HG02840 (cell line): Measurements from ENCODE around the gene RHBDL3.

Experiments used
- ATAC-seq: cut with Tn5 transposase; IDR thresholded peaks from one replicate; pipeline ENCODE4 v1.9.1; 2021; ENCODE audit warnings: mild to moderate bottlenecking, moderate library complexity, moderate number of reproducible peaks; ENCODE audit not compliant: unreplicated experiment, low FRiP score

RHBDL3 gene

DNA sequence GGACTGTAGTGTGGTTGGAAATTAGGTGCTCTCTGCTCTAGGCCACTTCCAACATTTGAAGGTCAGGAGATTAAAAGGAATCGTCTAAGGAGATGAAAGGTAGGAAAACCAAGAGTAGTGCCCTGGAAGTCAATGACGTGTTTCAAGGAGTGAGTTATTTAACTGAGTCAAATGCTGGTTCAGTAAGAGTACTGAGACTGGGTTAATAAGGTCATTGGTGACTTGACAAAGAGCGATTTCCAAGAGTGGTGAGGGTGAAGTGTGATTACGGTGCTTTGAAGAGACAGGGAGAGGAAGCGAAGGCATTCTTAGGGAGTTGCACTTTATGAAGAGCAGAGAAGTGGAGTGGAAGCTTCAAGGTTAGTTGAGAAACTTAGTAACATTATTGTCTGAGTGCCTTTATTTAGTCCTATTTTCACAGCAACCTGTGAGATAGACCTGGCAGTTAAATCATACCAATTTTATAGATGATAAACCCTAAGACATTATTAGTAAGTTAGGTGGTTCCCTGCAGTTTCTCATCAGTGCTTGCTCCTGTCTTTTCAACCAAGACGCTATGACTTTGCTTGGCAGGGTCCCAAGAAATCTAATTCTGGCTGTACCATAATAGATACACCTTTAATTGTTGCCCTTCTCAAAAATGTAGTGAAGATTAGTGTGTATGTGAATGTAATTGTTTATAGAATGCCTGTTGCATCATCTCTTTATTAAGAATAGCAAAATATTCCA is 90.2 kb downstream of the RHBDL3 start:
- ATAC-seq, result no peak

DNA sequence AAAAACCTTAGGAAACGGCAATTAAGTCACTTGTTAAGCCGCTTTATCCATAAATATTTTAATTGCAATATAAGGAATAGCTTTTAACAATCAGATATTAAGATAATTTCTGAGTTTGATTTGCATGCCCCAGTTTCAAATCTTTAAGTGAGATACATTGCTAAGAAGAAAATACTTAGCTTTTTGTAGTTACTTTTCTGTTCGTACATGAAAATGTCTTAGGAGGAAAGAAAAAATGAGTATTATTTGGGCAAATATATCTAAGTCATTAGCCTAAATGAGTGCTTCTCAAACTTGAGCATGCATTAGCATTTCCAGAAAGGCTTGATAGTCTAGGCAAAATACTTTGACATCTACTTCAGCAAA is 90.7 kb downstream of the RHBDL3 start:
- no peak for ATAC-seq

DNA sequence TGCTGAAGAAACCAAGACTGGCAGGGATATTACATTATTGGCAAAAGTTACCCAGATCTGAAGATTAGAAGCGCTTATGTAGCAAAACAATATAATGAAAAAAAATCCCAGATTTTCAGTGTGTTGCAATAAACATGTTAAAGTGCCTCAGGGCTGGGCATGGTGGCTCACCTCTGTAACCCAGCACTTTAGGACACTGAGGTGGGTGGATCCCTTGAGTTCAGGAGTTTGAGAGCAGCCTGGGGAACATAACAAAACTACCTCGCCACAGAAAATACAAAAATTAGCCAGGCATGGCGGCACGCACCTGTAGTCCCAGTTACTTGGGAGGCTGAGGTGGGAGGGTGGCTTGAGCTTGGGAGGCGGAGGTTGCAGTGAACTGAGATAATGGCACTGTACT is 91.1 kb downstream of the RHBDL3 start:
- no peak for ATAC-seq

DNA sequence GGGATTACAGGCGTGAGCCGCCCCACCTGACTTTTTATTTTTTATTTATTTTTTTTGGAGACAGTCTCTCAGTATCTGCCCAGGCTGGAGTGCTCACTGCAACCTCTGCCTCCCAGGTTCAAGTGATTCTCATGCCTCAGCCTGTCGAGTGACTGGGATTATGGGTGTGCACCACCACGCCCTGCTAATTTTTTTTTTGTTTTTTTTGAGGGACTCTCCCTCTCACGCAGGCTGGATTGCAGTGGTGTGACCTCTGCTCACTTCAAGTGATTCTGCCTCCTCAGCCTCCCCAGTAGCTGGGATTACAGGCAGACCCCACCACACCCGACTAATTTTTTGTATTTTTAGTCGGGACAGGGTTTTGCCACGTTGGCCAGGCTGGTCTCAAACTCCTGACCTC is 92.0 kb downstream of the RHBDL3 start:
- no peak for ATAC-seq

DNA sequence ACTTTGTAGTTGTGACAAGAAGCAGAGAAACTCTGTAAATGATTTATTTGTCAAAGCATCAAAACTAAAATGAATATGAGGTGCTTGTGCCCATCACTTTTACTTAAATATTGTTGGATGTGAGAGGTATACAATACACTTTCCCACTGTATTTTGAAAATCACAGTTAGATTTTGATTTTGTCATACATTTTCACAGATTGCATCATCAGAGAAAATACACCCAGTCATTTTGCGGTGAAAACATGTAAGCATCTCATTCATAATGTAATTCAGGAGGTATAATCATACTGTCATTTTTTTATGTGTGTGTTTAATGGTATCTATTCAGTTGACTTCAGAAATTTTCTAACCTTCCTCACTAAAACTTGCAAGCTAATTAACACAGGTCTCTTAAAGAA is 95.6 kb downstream of the RHBDL3 start:
- no peak for ATAC-seq

DNA sequence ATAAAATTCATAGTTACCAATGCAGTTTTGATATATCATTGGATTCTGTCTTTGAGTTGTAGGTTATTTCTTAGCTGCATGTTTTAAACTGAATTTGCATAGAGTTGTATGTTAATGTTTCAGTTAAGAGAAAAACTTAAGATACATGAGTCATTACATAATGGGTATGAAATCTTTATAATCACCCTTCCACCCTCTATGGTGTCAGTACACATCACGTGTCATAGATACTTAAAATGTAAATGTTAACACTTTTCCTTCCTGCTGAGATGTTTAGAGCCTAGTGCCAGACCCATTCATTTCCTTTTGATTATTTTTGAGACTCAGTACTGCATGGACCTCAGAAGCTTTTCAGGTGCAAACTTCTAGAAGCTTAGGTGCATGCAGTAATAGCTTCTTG is 104.8 kb downstream of the RHBDL3 start:
- ATAC-seq, result no peak
